UCSD-AML1 (cell line): ENCODE results near the gene GLI2.

ENCODE experiments used
- DNase-seq: peaks from one replicate; lab custom pipeline; 2025; ENCODE audit not compliant: unreplicated experiment; lab: John Stamatoyannopoulos, UW

The GLI2 gene

DNA sequence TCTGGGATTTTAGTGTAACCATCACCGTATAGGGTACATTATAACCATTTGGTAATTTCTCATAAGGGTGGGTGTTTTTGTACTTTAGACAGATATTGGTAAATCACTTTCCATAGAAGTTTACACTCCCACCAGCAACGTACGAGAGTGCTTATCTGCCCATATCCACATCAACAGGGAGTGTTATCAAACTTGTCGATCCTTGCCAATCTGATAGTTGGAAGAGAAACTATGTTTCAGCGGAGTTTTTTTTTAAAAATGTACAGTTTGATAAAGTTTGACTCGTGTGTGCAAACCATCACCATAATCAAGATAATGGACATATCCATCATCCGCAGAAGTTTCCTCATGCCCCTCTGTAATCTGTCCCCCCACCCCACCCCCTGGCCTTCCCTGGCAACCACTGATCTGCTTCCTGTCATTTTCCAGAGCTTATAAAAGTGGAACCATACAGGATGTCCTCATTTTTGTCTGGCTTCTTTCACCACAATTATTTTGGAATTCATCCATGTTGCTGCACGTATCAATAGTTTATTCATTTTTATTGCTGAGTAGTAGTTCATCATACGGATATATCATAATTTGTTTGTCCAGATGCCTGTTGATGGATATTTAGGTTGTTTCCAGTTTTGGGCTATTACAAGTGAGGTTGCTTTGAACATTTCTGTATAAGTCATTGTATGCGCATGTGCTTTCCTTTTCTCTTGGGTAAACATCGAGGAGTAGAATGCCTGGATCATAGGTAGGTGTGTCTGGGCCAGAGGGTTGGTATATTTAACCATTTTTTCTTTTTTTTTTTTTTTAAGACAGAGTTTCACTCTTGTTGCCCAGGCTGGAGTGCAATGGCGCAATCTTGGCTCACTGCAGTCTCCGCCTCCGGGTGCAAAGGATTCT, 18.6 kb downstream of the GLI2 start:
- DNase-seq: no peak

DNA sequence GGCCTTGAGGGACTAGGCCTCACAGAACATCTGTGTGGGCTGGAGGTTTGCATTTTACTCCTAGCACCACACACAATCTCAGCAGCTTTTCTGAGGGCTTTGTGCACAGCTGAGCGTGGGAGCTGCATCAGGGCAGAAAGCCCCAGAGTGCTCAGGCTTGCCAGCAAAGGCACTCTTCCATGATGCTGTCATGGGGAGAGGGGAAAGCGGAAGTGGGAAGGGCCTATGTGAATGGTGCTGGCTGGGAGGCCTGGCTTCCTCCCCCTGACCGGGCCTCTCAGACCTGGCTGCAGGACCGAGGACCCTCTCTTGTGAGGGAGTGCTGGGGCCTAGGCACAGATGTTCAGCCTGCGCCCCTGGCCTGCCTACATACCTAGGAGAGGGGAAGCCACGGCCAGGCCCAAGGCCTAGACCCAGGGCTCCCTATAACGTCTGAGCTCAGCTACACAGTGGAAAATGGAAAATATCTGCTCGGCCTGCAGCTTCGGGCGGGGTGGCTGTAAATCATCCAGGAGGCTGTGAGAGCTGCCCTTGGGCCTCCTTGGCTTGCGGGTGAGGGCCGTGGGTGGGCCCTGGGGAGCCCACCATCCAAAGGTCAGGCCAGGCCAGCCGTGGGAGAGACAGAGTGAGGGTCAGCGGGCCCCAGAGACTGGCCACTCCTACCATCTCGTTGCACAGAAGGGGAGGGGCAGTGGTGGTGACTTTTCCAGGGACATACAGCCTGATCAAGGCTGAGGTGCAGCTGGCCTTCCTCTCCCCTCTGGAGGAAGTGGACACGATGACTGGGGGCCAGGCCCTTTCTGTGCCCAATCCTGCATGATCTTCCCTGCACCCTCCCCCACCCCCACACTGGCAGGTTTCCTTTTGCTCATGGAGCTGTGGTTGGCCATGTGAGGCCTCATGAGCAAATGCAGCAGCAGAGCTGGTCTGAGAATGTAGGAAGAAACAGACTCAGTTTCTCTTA, 22.8 kb downstream of the GLI2 start:
- peak; percentile 56 for DNase-seq

DNA sequence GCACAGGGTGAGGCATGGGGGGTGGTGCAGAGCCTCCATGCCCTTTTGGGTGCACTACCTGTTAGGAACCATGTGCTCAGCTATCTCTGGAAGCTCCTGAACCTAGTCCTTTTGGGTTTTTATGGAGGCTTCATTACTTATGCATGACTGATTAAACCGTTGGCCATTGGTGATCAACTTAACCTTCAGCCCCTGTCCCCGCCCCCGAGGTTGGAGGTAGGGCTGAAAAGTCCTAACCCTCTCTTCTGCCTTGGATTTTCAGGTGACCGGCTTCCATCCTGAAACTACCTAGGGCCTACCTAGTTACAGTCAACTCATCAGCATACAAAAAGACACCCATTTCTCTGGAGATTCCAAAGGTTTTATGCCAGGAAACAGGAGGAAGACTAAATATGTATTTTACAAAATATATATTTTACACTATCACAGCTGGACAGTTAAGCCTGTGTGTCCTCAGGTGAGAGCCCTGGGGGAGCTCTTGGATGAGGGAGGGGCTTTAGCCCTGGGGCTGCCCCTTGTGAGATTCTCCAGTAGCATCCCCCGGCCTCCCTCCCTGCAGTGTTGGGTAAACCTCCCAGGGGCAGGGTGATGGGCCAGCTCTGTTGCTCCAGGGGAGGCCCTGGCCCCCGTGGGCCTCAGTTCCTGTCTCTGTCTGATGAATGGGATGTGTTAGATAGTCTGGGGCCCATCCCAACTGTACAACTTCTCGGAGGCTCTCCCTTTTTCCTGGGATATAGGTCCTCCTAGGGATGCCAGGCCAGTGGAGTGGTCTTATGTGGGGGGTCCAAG, 24.1 kb downstream of the GLI2 start:
- no peak for DNase-seq

DNA sequence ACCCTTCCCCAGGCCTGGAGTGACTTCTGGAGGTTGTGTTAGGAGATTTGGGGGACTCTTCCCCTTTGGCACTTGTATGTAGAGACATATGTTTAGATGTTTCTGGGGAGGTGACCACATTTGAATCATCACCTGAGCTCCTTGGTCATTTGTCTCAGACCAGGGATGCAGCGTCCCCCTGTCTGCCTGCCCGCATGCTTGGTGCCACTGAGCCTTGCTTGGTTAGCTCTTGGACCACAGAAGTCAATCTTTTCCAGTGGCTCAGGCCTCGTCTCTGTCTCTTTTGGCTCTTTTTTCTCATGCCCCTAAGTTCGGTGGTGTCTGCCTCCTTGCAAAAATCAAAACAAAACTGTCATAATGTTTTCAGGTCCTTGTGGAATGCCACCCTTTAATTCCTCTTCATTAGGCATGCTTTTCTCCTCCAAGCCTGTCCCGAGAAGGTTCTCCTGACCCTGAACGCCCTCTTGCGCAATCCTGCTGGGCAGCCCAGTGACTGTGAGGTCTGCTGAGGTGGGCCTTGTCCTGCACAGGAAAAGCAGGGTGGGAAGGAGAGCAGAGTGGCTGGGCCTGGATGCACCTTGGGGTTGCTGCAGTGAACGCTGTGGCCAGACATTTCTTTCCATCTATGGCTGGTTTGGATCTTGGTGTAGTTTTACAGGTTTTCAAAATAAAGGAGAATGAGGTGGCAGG, 24.9 kb downstream of the GLI2 start:
- no peak for DNase-seq

DNA sequence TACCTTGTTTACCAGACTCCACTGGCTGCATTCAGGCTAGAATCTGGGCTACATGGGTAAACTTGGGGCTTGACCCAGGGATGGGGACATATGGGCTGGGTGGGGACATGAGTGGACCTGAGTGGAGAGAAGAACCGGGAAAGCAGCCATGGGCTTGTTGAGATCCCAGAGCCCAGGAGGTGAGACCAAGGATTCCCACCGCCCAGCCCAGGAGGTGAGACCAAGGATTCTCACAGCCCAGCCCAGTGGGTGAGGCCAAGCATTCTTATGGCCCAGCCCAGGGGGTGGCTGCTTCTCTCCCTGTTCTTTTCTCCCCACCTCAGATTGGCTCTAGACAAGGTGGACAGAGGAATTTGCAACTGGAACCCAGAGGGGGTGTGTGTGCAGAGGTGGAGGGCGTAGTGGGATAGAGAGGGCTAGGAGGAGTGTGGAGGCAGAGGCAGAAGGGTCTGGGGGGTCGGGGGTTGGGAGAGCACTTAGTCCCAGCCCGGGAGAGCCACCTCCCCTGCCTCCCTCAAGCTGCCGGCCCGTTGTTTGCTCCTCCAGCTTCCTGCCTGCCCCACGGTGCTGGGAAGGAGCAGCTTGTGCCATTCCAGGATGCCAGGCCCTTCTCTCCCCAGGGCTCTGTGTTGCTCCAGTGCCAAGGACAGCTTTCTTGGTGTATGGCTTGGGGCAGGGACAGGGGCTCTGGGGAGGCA, 25.6 kb downstream of the GLI2 start:
- no peak for DNase-seq

DNA sequence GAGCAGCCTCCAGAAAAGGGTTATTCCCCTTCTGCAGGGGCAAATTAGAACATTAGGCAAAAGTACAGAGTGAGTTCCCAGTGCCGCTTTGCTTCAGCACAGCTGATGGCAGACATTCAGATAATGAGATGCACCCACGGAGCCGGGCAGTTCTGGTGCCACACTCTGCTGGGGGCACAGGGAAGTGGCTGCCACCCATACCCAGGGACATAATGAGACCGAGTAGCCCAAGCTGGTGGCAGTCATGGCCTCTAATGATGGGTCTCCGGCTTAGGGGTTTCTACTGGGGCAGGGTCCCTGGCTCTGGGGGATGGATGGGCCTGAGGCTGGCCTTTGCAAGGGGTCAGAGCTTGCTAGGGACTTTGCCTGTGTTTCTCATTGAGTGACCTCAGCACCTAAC, 26.2 kb downstream of the GLI2 start:
- DNase-seq: no peak

DNA sequence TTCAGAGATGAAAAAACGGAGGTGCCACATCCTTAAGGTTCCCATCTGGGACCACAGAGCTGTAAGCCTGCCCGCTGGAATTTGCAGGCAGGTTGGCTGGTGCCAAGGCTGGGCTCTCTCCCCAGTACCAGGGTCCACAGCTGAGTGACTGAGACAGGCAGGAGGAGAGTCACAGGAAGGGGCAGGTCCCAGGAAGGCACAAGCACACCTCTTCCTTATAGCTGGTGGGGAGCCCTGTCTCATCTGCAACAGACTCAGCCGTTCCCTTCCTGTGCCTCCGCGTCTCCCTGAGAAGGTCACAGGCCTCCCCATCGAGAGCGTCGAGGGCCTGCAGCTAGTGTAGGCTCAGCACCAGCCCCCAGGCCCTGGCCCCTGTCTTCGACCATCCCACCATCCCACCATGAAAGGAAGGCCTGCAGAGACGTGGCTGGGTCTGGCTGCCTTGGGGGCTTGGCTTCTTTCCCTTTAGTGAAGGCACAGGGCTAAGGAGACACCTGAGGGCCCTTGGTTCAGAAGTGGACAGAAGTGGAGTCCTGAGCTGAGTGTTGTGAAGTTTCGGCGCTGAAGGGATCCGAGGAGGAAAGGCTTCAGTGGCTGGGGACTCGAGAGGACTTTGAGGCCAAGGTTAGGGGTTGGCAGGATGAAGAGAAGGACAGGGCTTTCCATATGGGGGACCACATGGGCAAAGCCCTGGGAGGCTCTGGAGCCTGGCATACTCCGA, 26.8 kb downstream of the GLI2 start:
- DNase-seq: no peak

DNA sequence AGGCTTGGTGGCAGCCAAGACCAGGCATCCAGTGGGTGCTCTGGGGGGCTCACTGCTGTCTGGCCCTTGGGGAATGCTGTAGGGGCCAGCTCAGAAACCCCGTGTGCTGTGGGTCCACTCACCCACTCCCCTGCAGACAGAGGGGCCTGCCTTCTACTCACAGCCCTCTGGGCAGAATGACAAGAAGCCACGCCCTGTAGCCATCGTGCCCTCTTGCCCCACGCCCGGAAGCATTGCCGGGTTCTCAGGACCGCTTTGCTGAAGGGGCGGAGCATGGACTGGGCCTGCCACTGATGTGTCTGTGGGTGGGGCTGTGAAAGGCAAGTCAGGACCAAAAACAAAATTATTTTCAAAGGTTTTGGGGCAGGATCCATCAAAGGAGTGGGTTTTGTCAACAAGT, 27.8 kb downstream of the GLI2 start:
- no peak for DNase-seq

DNA sequence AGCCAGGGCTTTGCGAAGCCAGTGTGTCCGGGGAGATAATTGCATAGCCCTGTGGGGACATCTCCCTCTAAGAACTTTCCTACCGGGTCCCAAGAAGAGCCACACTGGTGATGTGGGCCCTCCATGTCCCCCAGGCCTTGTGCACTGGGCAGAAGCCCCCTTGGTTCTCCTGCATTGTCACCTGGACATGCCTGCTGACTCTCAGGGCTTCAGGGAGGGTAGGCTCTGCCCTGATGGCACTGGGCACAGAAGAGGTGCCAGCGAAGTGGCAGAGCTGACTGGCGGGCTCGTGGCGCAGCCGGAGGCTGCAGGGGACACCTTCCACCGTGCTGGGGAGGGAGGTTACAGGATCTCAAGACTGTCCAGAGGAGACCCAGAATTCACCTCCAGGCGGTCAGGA, 28.3 kb downstream of the GLI2 start:
- DNase-seq: no peak

DNA sequence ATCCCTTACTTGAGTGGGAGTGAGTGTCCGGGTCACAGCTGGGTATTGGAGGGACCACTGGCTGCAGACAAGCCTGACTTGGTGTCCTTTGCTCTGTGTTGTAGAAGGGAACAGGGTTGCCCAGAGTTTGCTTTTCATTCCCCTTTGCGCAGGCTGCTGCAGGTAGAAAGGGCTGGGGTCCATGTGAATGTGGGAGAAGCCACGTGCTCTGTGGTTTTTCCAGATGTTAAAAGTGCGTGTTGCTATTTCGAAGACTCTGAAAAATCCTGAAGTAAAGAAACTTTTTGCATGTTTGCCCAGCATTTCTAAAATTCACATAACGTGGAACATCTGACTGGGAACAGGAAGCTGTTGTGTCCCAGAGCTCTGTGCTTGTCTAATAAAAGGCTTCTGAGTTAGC, 28.8 kb downstream of the GLI2 start:
- no peak for DNase-seq

DNA sequence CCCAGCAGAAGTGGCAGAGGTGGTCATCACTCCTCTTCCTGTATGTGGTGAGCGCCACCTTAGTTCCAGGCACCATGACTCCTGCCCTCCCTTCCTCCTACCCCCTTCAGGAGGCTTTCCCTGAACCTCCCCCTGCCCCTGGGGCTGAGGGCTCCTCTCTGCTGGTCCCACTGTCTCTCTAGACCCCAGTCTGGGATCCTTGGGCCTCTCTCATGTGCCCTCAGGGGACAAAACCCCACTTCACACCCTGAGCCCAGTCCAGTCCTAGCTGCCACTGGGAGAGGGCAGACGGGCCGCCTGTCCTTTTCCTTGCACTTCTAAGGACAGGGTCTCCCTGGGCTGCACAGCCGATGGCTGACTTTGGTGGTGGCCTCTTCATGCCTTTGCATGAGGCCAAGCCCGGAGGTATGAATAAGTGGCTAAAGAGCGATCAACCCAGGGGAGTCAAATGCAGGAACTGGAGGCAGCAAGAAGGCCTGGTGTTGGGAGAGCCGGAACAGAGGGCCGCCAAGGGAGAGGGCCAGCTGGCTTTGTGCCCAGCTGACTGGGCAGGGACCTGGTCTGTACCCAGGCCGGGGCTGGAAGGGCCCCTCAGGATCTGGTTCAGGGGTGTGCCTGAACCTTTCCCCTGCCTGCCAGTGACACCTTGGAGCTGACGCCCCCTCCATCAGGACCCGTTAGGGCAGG, 29.5 kb downstream of the GLI2 start:
- DNase-seq: no peak

DNA sequence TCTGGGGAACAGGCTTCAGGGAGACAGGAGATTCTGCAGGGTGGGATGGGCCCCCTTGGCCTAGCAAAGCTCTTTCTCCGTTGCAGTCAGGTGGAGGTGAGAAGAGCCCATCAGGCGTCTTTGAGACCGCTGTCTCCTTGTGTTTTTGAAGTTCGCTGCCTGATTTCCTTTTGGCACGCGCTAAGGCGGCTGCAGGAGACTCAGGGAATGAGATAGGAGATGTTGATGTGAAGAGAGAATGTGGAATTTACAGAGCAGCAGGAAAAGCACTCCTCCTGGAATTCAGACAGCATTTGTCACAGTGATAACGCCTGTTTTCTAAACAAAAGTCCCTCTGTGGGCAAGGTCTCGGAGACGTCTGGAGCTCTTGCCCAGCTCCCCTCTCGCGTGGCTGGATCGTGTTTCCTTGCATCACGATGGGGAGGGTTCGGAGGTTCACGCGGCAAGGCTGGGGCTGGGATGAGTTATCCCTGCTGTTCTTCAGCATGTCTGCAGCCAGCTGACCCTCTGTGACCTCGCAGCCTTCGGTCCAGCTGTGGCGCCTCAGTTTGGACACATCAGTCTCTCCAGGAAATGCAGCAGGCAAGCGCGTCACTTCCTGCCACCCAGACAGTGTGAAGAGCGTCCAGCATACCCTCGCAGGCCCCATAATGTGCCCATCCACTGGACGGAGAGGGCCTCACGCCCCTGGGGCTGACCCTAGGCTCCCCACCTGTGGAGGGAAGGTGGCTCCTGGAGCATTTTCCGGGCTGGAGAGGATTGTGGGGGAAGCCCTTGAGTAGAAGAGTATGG, 30.2 kb downstream of the GLI2 start:
- DNase-seq: no peak

DNA sequence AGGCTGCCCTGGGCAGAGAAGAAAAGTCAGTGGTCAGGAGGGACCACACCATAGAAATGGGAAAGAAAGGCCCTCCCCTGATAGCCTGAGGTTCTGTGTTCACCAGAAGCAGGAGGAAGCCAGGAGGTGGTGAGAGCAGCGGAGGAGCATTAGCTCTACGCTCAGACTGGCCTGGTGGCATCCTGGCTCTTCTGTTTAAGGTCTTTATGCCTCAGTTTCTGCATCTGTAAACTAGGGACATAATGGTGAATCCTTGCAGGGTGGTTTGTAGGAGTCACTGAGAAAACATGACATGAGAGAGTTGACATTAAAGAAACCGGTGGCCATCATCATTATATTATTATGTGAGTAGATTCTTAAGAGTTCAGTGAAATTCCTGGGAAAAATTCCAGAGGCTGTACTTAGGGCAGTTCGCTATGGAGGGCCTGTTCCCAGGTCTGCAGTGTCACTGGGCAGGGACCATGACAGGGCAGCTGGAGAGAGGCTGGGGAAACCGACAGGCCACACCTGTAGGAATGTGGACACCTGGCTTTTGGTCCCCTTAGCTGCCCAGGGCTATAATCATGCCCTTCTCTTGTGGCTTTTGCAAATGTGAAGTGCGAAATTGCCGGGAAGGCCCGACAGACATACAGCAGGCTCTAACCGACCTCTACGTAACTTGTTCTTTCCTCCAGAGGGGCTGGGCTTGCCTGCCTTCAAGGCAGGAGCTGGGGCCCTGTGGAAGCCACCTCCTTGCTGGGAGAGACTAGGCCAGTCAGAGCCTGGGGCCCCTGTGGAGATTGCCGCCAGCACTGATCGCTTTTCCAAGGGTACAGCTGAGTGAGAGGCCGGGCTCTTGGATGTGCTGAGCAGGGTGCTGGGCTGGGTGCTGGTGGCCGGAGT, 31.0 kb downstream of the GLI2 start:
- no peak for DNase-seq

DNA sequence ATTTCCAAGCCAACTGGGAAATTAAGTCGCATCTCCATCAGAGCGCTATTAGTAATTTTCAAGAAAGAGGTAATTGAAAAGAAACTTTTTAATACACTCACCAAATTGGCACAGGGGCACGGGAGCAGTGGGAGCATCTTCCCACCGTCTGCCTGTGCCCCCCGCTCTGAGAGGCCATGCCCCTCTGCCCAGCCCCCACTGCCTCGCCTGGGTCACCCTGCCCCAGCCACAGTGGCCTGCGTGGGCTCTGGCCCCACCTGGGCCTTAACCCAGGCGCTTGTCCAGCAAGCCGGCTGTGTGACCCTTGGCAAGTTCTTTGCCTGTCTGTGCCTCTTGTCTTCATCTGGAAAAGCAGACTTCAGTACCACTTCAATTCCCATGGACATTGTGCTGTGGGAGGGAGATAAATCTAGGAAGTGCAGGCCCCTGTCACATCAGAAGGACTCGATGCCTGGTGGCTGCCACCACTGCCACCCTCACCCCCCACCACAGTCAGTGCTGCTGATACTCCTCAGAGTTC, 31.9 kb downstream of the GLI2 start:
- no peak for DNase-seq

DNA sequence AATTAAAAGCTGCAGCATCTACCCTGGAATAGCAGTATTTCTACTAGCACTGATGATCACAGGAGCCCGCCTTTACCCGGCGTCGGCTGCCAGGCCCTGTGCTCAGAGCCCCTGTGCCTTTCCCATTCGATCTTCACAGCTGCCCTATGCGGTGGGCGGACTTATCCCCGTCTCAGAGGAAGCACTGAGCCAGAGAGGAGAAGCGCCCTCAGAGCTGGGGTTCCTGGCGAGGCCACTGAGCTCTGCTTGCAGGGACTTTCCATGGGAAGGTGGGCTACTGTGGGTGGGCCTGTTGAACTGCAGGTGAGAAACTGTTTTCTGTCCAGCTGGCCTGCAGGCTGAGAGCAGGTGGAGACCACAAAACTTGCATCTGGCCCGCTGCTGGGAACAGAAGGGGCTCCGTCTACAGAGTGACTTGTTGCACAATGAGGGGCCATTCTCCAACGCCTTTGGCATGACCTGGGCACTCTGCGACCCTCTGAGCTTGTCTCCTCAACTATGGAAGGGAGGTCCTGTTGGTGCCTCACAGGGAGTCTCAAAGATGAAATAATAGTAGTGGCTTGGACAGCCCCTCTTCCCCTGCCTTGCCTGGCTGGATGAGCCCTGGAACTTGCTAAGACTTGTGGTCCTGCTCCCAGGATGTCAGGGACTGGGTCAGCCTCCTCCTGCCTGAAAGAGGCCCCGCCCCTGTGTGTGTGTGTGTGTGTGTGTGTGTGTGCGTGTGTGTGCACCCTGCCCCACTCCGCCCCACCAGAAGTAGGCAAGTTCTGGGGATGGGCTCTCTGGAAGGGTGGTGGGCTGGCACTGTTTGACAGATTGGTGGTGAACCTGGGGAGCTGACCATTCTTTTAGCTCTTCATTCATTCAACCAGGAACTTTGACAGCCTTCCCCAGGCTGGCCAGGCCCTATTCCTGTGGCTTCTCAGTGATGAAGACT, 32.7 kb downstream of the GLI2 start:
- no peak for DNase-seq
